LNCaP clone FGC (cell line): Measurements from ENCODE around the gene SLC29A1.

Source experiments
- DNase-seq: peaks from one replicate; pipeline ENCODE4 v3.0.0-alpha.2; 2011; ENCODE audit warnings: low read depth
- H3K4me3 ChIP-seq: 2 replicates; pipeline ENCODE4 v1.5.1; 2011; ENCODE audit warnings: mild to moderate bottlenecking, low read depth, low read length, control low read depth
- TF ChIP-seq, protein P1 (sequence below): IDR thresholded peaks from 2 replicates; pipeline ENCODE4 v1.5.1; 2012; ENCODE audit warnings: mild to moderate bottlenecking; ENCODE audit not compliant: control insufficient read depth, insufficient read depth; ENCODE audit errors: extremely low read depth

SLC29A1 gene

DNA sequence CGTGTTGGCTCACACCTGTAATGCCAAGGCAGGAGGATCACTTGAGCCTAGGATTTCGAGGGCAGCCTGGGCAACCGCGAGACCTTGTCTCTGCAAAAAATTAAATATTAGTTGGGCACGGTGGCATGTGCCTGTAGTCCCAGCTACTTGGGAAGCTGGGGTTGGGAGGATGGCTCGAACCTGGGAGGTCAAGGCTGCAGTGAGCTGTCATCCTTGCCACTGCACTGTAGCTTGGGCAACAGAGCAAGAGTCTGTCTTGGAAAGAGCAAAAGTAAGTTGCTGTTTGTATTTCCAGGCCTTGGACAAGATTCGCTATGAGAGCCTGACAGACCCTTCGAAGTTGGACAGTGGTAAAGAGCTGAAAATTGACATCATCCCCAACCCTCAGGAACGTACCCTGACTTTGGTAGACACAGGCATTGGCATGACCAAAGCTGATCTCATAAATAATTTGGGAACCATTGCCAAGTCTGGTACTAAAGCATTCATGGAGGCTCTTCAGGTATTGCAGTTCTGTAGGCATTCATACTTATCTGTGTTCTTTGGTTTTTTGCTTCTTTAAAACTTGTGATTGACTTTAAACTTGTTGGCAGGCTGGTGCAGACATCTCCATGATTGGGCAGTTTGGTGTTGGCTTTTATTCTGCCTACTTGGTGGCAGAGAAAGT is 25.8 kb downstream of the SLC29A1 start:
- TF ChIP-seq, protein P1, sequence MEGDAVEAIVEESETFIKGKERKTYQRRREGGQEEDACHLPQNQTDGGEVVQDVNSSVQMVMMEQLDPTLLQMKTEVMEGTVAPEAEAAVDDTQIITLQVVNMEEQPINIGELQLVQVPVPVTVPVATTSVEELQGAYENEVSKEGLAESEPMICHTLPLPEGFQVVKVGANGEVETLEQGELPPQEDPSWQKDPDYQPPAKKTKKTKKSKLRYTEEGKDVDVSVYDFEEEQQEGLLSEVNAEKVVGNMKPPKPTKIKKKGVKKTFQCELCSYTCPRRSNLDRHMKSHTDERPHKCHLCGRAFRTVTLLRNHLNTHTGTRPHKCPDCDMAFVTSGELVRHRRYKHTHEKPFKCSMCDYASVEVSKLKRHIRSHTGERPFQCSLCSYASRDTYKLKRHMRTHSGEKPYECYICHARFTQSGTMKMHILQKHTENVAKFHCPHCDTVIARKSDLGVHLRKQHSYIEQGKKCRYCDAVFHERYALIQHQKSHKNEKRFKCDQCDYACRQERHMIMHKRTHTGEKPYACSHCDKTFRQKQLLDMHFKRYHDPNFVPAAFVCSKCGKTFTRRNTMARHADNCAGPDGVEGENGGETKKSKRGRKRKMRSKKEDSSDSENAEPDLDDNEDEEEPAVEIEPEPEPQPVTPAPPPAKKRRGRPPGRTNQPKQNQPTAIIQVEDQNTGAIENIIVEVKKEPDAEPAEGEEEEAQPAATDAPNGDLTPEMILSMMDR = no peak
- H3K4me3 ChIP-seq = peak overlapping the region; percentile 93
- no peak for DNase-seq

DNA sequence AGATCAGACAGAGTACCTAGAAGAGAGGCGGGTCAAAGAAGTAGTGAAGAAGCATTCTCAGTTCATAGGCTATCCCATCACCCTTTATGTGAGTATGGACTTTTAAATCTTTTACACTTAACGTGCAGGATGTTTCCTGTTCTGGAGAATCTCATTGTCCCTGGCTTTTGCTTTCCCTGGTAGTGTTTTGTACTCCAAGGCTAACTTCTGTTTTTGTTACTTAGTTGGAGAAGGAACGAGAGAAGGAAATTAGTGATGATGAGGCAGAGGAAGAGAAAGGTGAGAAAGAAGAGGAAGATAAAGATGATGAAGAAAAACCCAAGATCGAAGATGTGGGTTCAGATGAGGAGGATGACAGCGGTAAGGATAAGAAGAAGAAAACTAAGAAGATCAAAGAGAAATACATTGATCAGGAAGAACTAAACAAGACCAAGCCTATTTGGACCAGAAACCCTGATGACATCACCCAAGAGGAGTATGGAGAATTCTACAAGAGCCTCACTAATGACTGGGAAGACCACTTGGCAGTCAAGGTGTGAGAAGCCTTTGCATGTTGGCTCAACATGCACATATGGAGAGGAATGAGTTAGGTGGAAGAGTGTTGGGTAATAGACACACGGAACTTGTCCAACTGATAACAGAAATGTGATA is 26.8 kb downstream of the SLC29A1 start:
- TF ChIP-seq, protein P1 = no peak
- no peak for DNase-seq
- H3K4me3 ChIP-seq = no peak overlapping the region

DNA sequence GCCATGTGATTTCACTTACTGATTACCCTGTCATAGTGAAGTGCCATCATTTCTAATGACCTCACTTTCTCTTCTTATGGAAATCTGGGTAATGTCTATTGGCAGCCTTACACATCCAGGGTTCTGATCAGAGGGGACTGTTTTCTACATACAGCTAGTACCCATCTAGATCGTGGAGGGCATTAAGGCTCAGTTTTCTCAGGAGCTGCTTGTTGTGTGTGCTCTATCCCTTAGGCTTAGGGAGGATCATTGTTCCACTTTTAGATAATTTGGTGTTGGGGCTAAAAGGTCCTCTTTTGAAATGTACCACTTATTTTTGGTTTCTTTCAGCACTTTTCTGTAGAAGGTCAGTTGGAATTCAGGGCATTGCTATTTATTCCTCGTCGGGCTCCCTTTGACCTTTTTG is 27.3 kb downstream of the SLC29A1 start:
- TF ChIP-seq, protein P1 = no peak
- DNase-seq = no peak
- H3K4me3 ChIP-seq = no peak overlapping the region

DNA sequence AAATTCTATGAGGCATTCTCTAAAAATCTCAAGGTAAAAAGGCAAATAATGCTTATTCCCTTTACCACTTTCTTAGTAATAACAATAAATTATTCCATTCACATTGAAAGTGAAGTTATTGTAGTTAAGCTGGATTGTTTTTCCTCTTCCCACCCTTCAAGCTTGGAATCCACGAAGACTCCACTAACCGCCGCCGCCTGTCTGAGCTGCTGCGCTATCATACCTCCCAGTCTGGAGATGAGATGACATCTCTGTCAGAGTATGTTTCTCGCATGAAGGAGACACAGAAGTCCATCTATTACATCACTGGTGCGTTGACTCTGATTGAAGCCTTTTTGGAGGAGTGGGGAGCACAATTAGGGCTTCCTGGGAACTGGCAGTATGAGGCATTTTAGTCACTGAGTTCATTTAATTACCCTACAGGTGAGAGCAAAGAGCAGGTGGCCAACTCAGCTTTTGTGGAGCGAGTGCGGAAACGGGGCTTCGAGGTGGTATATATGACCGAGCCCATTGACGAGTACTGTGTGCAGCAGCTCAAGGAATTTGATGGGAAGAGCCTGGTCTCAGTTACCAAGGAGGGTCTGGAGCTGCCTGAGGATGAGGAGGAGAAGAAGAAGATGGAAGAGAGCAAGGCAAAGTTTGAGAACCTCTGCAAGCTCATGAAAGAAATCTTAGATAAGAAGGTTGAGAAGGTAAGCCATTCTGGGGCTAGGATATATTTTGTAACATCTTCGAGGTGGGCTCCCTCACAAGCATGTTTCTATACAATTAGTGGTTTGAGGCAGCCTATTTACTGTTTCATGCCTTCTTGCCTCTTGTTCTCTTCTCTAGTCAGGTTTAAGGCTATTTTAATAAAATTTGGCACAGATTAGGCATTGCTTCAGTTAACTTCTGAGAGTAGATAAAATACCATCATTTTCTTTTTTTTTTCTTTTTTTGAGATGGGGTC is 28.5 kb downstream of the SLC29A1 start:
- TF ChIP-seq, protein P1 = no peak
- no peak overlapping the region for H3K4me3 ChIP-seq
- DNase-seq = no peak

DNA sequence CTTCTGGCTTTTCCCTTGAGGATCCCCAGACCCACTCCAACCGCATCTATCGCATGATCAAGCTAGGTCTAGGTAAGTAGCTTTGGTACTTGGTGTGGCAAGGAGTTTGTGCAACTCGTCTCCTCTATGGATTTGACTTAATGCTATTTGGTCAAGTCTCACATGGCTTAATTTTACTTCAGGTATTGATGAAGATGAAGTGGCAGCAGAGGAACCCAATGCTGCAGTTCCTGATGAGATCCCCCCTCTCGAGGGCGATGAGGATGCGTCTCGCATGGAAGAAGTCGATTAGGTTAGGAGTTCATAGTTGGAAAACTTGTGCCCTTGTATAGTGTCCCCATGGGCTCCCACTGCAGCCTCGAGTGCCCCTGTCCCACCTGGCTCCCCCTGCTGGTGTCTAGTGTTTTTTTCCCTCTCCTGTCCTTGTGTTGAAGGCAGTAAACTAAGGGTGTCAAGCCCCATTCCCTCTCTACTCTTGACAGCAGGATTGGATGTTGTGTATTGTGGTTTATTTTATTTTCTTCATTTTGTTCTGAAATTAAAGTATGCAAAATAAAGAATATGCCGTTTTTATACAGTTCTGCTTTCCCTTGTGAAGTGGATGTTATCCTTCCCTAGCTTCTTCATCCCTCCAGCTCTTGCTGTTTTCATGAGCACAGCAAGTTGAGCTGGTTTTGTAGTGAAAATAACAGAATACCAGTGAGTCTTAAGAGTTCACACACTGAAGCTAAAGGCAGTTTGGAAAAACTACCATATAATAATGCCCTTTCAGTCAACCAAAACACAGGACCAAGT is 30.1 kb downstream of the SLC29A1 start:
- TF ChIP-seq, protein P1 = peak; percentile 33; the same call in 1 of the 2 replicates
- no peak for DNase-seq
- H3K4me3 ChIP-seq = no peak overlapping the region

DNA sequence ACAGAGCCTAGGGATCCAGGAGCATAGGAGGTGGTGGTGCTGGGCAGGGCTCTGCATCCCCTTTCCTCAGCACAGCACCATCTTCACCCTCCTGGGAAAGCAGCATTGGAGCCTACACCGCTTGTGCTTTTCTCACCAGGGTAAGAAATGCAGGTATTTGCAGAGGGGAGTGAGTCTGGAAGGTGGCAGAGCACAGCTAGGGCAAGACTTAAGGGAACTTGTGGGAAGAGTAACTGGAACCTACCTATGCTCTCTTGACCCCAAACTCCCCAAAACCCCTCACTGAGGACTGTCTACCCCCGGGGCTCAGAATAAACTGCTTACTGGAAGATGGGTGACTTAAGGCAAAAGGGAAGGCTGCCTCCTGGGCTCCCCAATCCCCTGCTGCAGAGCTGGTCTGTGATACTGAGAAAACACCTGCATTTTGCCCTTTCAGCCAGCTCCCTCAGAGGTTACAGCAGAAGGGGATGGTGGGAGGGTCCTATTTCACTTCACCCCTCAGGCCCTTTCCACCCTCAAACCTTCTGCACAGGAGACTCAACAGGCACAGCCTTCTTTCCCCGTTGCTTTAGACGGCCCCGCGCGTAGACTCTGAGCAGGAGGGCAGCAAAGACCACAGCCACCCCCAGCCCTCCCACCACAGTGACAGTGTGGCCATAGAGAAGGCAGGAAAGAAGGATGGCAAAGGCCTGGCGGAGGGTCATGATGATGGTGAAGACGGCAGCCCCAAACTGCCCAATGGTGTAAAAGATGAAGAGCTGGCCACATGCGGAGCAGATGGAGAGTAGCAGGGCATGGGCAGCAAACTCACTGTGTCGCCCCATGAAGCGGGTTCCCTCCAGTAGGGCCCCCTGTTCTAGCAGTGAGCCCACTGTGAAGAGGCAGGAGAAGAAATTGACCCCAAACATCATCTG is 31.1 kb downstream of the SLC29A1 start:
- H3K4me3 ChIP-seq = no peak overlapping the region
- no peak for DNase-seq
- TF ChIP-seq, protein P1 = no peak
